NCI-H1417 (cell line): ENCODE measurements around the gene SSBP4.

Experiments used
- DNase-seq, 3 experiments: peaks; one replicate each; lab custom pipeline; 2025; lab: John Stamatoyannopoulos, UW

Gene SSBP4

GRCh38 chr19:18433015-18433691 is 14.0 kb downstream of the SSBP4 start:
- no peak for DNase-seq

- DNase-seq: no peak
Observed at GRCh38 chr19:18433735-18434398, 14.7 kb downstream of the SSBP4 start.

GRCh38 chr19:18434411-18435175 is 15.4 kb downstream of the SSBP4 start:
- DNase-seq: no peak

GRCh38 chr19:18435178-18435841 is 16.1 kb downstream of the SSBP4 start:
- DNase-seq: no peak

- DNase-seq: no peak
Observed at GRCh38 chr19:18435842-18436670, 16.9 kb downstream of the SSBP4 start.

GRCh38 chr19:18436671-18437490 is 17.7 kb downstream of the SSBP4 start:
- peak in 2 of 3 experiments; percentile 70 to 80 for DNase-seq

GRCh38 chr19:18437491-18438330 is 18.5 kb downstream of the SSBP4 start, which contains the start of gene ISYNA1:
Gene ISYNA1, minus strand, starts transcription at chr19:18438133. Its CDS starts 154 bp downstream, at chr19:18437979.
- DNase-seq: peak in 2 of 3 experiments; percentile 72 to 76

- DNase-seq: peak in 1 of 3 experiments; percentile 61
Observed at GRCh38 chr19:18438331-18439024, 19.3 kb downstream of the SSBP4 start.

GRCh38 chr19:18439025-18439909 is 20.1 kb downstream of the SSBP4 start:
- no peak for DNase-seq

GRCh38 chr19:18439910-18440237 is 20.7 kb downstream of the SSBP4 start:
- DNase-seq: no peak

GRCh38 chr19:18440415-18440877 is 21.2 kb downstream of the SSBP4 start:
- DNase-seq: no peak

- no peak for DNase-seq
Observed at GRCh38 chr19:18440936-18441803, 22.0 kb downstream of the SSBP4 start.

- DNase-seq: no peak
Observed at GRCh38 chr19:18441804-18442788, 22.9 kb downstream of the SSBP4 start.

- DNase-seq: no peak
Observed at GRCh38 chr19:18442941-18443340, 23.7 kb downstream of the SSBP4 start.

GRCh38 chr19:18443406-18443805 is 24.2 kb downstream of the SSBP4 start:
- no peak for DNase-seq

- DNase-seq: no peak
Observed at GRCh38 chr19:18443831-18444230, 24.6 kb downstream of the SSBP4 start.
